ENCODE measurements around the gene ZBTB22.

The ZBTB22 gene

DNA sequence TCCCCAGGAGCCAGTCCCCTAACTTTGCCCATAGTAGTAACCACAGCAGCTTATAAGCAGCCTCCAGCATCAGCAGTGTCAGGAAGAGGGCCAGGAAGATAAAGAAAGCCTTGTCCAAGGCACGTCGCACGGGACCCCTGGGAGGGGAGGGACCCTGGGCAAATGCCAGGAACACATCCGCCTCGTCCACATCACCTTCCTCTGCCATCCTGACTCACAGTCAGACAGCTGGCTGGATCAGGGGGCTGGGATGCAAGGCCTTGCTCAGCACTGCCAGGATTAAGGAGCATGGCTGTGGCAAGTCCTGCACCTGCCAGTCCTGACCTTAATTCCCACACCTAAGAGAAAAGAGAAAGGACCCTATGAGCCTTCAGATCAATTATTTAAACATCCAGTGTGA lies 11.5 kb upstream of the ZBTB22 start:
- no peak for DNase-seq (ENCODE audit: low read depth in 2 of 2)

DNA sequence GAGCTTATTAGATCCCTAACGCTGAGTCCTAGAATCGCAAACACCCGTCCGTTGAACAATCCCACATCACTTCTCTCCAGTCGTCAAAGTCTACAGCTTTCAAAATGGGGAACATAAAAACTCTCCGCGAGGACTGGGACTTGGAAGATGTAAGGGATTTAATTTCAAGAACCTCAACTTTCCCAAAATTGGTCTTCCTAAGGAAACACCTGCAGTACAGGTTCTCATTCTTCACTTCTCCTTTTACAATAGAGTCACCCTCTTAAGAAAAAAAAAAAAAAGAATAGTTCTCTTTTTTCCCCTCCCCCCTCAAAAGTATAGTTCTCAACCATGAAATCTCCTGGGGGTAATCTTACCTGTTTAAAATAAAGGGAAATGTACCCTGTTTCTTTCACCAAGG lies 6.6 kb upstream of the ZBTB22 start:
- DNase-seq (ENCODE audit: low read depth in 2 of 2), result no peak

DNA sequence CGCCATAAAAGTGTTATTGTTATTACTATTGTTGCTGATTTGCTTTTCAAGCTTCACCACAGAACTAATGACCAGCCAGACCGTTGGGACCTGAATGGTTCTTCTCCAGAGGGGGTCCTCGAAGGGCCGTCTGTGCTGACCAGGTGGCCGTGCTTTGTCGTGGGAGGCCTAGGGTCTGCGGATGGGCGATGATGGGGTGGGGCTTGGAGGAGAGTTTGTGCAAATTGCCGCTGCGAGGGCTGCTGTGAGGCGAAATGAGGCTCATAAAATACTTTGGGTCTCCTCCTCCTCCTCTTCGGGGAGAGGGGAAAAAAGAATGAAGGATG lies 6.0 kb upstream of the ZBTB22 start:
- DNase-seq (ENCODE audit: low read depth in 2 of 2), result no peak

DNA sequence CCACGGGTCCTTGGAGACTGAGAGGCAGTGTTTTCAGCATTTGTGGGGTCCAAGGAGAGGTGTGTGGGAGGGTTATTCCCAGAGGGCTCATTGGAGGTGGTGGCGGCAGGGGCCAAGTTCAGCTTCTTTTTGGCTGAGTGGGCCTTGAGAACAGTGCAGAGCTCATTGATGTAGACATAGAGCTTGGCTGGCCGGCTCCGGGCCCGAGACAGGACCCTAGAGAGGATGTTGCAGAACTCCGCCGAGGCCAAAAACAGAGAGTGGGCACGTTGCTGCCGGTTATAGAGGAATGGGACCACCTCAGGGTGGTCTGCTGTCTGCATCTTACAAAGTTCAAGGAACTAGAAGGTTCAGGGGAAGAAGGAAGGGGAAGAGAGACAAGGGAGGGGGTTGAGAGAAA lies 3.7 kb upstream of the ZBTB22 start:
- DNase-seq (ENCODE audit: low read depth in 2 of 2), result no peak

DNA sequence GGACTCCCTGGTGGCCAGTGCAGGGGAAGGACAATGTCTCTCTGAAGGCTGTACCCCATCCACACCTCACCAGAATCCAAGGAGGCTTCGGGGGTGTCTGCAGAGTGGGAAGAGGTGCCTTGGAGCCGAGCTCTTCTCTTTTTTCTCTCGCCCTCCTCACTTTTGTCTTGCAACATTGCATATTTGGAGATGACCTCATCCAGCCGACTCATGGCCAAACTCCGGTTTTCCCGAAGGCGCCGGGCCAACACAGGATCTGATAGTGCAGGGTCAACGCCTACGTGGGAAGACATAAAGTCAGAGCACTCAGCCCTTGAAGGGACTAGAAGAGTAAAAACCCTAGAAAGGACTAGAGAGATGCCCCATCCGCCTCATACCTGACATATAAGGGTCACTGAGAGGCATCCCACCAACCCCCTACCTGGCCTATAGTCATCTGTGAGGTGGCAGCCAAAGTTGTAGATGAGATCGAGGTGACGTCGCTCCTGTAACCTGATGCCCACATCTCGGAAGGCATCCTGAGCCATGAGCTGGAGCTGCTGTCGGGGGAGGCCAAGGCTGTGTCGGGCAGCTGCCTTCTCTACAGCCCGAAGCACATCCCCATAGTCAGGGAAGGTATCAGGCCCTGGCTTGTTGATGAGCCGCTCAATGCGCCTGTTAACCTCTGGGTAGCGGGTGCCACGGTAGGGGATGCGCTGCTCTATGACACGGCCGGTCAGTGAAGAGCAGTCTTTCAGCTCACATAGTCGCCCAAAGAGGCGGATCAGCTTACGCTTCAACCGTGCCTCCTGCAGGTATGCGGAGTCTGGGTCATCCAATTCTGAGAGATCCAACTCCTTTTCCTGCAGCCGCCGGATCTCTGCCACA lies 3.0 kb upstream of the ZBTB22 start:
- no peak for DNase-seq (ENCODE audit: low read depth in 2 of 2)

DNA sequence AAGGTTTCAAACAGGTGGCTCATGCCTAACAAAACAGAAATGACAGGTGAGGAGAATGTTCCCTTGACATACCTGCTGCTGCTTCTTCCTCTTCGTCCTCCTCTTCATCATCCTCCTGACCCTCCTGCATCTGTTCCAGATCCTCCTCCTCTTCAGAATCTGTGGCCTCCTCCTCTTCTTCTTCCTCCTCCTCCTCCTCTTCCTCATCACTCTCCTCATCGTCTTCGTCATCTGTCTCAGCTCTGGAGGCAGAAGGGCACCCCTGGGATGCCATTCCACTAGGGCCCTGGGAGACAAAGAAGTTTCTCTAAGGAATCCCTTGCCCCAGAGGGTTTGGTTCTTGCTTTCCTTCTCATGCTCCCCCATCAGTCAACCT lies 2.4 kb upstream of the ZBTB22 start:
- no peak for DNase-seq (ENCODE audit: low read depth in 2 of 2)

DNA sequence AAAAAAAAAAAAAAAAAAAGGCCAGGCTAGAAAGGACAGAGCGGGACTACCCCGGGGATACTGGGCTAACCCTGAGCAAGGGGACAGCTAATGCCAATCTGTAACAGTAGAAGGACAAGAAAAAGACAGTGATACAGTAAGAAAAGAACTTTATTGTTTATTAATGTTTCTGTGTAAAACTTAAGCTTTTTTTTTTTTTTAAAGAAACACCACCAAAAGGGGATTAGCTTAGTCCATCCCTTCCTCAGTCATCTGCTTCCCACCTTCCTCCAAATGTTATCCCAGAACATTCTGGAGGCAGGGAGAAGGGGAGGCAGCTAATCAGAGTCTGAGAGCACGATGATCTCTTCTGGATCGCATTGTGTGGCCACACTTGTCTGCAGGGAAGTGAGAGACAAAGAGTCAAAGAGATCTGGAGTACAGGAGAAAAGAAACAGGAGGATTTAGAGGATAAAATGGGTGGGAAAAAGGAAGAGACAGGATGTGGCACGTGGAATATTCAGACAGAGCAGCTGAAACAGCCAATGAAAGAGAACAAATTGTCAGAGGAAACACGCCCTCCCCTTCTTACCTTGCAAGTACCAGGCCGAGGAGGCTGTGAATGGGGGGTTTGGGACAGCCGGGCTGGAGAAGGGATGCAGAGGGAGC lies 1.0 kb upstream of the ZBTB22 start:
- DNase-seq (ENCODE audit: low read depth in 2 of 2), result no peak

DNA sequence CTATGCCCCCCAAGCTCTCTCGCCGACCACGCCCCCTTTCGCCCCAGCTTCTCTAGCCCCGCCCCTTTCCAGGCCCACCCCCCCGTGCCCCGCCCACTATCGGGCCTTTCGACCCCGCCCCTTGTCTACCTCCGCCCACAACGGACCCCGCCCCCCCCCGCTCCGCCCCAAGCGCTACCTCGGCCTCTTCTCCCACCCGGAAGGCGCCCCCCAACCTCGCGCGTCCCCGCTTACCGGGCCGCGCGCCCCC lies 200 bp downstream of the ZBTB22 start:
- DNase-seq (ENCODE audit: low read depth in 2 of 2), result no peak

DNA sequence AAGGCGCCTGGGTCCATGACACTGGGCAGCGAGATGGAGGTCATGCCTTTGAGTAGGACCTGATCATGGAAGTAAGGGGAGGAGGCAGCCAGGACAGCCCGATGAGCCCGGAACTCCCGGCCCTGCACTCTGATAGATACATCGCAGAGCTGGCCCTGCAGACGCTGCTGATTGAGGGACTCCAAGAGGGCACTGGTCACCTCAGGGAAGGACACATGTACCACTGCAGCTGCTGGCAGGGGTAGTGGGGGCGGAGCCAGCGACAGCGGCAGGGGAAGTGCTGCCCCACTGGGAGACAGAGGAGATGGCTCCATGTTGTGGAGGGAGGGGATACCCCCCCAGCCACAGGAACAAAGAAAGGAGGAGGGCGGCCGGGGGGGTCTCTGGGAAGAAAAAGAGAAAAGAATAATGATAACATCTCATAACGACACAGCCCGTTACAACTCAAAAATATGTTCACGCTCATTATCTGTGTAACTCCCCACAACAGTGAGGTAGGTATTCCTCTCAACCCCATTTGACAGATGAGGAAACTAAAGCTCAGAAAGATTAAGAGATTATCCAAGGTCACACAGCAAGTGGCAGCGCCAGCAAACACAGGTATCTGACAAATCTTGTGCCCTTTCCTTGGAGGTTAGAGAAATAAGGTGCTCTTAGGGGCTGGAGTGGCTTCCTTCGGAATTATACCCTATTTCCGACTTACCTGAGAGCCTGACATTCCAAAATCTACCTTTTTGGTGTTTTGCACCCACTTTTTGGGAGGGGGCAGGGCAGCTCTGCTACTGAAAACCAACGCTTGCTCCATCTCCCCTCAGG lies 733 bp downstream of the ZBTB22 start:
- DNase-seq (ENCODE audit: low read depth in 2 of 2), result no peak

DNA sequence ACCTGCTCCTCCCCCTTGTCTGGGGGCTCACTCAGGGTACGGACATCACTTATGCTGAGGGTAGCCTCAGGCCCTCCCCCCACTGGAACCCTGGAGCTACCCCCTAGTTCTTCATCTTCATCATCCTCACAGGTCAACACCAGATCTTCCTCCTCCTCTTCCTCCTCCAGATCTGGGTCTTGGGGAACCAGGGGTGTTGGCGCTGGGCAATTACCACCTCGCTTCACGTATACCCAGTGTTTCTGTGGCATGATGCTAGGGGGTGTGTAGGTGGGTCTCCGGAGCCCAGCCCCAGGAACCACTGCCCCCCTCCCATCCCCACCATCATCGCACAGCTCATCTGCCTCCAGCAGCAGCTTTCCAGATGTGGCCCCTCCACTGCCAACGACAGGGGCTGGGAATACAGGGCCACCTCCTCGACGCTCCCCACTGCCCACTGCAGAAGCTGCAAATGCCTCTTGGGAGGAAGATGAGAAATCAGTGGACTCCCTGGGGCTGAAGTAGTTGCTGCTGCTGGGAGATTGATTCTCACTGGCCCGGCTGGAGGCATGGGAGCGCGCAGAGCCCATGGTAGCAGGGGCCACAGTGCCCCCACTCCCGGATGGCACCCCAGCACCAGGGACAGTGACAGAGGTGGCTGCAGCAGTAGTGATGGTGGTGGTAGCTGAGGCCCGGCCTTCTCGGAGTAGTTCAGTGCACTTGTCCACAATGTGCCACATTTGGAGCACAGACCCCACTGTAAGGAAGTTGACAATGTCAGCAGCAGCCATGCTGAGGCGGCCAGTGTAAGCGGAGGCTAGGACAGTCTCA lies 1.5 kb downstream of the ZBTB22 start:
- no peak for DNase-seq (ENCODE audit: low read depth in 2 of 2)

DNA sequence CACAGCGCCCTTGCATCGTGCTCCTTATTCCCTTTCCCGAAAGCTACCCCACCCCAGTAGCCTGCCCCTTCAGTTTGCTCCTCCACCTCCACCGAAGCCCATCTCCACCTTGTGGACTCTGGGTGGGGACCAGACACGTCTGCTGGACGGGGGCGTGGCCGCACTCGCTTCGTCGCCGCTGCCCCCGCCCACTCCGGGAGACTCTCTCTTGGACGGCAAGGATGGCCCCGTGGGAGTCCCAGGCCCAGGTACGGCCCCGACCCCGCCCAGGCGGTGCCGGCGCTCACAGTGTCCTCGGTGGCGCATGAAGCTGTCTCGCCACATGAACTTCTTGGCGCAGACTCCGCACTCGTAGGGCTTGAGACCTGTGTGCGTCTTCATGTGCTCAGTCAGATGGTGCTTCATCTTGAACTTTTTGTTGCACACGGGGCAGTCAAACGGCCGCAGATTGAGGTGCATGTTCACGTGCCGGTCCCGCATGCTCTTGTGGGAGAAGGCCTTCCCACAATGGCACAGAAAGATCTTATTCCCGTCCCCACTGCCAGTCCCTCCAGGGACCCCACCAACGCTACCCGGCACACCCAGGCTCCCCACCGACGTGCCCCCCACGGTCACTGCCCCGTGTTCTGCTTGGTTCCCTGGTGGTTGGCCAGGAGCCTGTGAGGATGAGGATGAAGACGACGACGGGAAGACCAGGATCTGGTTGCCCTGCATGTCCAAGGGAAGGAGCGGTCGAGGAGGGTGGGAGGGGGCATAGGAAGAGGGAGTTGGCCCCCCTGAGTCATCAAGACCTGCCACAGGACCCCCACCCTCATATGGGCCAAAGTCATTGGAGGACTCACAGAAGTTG lies 2.4 kb downstream of the ZBTB22 start:
- no peak for DNase-seq (ENCODE audit: low read depth in 2 of 2)

DNA sequence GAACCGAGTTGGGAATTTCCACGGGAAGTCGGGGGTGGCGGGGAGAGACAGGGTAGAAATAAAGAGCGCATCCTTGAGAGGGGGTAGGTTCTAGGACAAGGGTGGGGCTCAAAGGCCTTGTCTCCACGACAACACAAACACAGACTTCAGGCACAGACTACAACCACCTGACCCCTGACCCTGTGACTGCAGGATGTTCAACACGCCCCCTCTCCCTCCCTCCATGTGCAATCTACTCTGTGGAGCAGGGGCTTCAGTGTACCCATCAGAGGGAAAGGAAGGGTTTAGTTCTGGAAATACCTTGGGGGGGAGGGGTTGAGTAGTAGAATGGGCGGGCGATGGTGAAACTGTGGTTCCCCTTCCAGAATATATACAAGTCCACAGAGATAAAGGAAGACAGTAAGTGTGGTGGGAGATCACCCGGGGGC lies 3.0 kb downstream of the ZBTB22 start:
- peak; percentile 43 to 53 for DNase-seq (ENCODE audit: low read depth in 2 of 2)

DNA sequence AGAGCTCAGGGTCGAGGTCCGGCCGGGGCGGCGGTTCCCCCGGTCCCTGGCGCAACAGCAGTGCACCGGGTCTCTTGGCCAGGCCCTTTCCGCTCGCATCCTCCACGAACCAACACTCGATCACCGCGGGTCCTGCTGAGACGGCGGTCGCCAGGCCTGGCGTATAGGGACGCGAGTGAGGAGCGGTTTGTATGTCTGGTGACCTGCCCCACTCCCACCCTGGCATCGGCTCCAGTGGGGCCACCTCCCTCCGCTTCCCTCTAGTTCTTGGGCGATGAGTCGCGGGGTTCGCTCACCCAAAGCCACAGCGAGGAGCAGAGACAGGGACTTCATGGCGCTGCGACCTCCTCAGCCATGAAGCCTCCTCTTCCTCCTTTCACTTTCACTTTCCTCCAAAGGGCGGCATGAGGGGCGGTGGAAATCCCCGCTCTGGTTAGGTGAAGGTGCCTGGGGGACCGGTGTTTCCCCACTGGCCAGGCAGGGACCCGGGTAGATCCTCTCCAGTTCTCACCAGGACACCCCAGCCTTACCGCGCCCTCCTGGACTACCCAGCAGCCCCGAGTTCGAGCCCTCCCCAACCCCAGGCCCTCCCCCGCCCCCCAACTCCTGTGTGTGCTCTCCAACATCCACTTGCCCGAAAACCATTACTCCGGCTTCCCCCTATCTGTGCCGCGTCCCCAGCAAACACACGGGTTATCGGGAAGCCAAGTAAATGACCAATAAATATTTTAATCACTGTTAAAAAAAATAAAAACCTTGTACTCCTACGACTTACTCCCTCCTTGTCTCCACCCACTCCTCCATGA lies 3.6 kb downstream of the ZBTB22 start, which contains the start of gene TAPBP:
TAPBP (minus strand) TSS at position 370 of the 806 bp plus-strand sequence; CDS start at position 333, 37 bp downstream.
- DNase-seq (ENCODE audit: low read depth in 2 of 2), result peak; percentile 81 to 87

DNA sequence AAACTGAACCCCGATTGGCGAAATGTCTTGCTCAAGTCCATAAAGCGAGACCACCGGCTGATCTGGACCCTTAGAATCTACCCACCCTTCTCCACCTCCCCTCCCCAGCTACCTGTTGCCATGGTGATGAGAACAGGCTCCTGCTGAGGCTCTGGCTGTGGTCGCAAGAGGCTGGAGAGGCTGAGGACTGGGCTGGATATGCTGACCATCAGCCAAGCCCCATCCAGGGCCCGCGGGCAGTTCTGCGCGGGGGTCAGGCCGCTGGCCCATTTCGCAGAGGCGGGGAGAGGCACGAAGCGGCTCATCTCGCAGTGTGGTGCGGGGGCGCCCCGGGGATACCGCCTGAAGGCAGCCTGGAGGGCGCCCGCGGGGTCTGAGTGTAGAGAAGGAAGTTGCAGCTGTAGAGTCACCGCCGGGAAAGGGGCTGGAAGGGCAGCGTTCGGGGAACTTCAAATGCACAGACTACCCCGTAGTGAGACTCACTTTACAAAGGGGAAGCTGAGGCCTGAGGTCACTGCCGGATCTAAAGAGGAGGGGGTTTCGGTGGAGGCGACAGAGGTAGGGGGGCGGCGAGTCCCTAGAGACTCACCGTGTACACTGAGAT lies 4.3 kb downstream of the ZBTB22 start:
- DNase-seq (ENCODE audit: low read depth in 2 of 2), result peak in 1 of 2 donors; percentile 38

DNA sequence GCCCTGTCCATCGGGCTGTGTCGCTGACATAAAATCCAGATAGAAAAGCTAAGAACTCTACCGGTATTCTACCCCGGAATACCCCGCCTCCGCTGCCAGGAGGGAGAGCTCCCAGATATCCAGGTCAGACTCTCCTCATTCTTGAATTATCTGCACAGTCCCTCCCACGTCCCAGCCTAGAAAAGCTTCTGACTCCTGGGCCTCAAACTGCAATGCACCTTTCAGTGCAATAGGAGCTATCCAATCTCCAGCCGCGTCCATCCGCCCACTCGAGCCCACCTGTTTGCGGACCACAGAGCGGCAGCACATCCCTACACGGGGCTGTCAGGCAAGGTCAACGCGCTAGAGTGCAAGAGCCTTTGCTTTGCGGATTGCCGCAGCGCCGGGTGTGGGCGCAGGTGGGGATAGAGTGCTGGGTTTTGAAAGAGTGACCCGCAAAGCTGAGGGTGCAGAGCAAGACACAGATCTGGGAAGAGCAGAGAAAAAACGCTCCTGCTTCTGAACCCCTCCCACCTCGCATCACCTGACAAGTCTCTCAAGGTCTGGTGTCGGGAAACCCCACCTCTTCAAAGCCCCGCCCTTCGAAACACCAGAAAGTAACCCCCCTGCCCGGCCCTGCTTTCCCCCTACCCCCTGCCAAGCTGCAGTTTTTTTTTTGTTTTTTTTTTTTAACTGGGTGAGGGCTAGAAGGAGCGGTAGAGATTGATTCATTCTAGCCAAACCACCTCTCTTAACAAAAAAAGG lies 5.0 kb downstream of the ZBTB22 start:
- DNase-seq (ENCODE audit: low read depth in 2 of 2), result peak in 1 of 2 donors; percentile 66

DNA sequence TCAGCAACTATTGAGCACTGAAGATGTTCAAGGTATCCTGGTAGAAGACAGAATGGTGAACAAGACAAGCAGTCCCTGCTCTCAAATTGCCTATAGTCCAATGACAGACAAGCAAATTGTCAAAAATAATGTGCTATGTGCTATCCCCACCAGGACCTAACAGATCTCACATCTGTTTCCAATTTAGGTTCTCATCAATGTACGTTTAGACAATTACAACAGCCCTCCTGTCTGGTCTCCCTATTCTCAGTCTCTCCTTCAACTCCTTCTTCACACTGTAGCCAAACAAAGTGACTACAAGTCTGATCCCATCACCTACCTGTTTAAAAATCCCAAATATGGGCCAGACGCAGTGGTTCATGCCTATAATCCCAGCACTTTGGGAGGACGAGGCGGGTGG lies 11.2 kb downstream of the ZBTB22 start:
- no peak for DNase-seq (ENCODE audit: low read depth in 2 of 2)

DNA sequence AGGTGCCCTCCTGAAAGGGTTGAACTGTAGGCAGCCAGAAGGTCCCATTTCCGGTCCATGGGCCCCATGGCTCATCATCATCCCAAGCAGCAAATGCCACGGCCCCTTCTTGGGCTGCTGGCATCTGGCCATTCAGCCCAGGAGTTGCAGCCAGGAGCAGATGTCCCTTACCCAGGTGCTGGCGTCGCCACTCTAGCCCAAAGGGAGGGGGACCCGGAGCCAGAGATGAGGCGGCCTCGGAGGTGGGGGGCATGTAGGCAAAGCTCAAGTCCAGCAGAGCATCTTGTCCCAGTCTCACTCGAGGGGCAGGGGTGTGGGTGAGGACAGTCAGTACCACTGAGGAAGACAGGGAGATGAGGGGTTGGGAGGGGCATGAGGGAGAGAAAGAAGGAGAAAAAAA lies 12.5 kb downstream of the ZBTB22 start:
- no peak for DNase-seq (ENCODE audit: low read depth in 2 of 2)

DNA sequence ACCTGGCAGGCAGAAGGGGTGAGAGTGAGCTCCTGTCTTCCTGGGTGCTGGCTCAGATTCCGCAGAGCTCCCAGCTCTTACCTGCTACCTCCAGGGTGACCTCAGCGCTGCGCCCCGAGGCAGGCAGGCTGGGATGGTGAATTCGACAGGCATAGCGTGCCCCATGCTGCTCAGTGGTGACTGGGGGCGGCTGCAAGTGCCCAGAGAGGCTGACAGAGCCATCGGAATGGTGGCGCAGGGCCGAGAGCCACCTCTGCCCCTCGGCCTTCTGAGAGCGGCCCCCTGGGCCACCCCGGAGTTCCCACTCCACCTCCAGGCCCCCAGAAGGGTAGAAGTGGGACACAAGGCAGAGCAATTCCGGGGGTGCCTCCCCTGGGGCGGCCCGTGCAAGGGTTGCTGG lies 13.3 kb downstream of the ZBTB22 start:
- no peak for DNase-seq (ENCODE audit: low read depth in 2 of 2)

DNA sequence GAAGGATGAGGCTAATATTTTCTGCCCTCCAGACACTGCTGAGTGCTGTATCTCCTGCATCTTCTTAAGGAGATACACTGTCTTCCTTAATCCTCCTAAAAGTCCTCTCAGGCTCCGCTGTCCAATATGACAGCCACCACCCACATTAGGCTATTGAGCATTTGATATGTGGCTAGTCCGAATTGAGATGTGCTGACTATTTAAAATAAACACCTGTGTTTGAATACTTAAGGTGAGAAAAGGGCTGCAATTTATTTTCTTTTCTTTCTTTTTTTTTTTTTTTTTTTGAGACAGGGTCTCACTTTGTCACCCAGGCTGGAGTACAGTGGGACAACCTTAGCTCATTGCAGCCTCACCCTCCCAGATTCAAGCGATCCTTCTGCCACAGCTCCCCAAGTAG lies 15.7 kb downstream of the ZBTB22 start:
- DNase-seq (ENCODE audit: low read depth in 2 of 2), result no peak
